ENCODE data around the gene PEDS1. TPM values are rescaled to one million over a fixed set of nuclear protein-coding genes. Genes with fewer than 3 reads are reported as not detected.
A peak's percentile ranks its signal among the peaks of the same experiment; 100 is the strongest.

Gene PEDS1
- total and polyA plus RNA-seq, 4 donors = 4.8 to 19.3 (median 8.6) TPM

DNA sequence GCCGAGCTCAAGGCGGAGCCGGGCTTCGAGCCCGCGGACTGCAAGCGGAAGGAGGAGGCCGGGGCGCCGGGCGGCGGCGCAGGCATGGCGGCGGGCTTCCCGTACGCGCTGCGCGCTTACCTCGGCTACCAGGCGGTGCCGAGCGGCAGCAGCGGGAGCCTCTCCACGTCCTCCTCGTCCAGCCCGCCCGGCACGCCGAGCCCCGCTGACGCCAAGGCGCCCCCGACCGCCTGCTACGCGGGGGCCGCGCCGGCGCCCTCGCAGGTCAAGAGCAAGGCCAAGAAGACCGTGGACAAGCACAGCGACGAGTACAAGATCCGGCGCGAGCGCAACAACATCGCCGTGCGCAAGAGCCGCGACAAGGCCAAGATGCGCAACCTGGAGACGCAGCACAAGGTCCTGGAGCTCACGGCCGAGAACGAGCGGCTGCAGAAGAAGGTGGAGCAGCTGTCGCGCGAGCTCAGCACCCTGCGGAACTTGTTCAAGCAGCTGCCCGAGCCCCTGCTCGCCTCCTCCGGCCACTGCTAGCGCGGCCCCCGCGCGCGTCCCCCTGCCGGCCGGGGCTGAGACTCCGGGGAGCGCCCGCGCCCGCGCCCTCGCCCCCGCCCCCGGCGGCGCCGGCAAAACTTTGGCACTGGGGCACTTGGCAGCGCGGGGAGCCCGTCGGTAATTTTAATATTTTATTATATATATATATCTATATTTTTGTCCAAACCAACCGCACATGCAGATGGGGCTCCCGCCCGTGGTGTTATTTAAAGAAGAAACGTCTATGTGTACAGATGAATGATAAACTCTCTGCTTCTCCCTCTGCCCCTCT is 38.2 kb upstream of the PEDS1 start:
- Histone ChIP-seq H3K9ac (ENCODE audit: low read depth in 1 of 2, low read length in 2 of 2) (peak overlapping the region; percentile 86 to 100), H3K27ac (ENCODE audit: low read depth in 1 of 2, low read length in 2 of 2) (peak overlapping the region; percentile 79 to 98), H3K4me1 (ENCODE audit: control insufficient read depth in 4 of 4, insufficient read depth in 4 of 4, low read length in 3 of 4) (peaks cover 0 to 40% (median 21%) of the 10 kb centered on the region in 4 donors), H3K4me3 (ENCODE audit: low read depth in 1 of 3, low read length in 3 of 3) (peak overlapping the region; percentile 78 to 99 (median 85)), H3K36me3 (ENCODE audit: control insufficient read depth in 4 of 4, insufficient read depth in 3 of 4, low read depth in 1 of 4, low read length in 3 of 4) (peaks cover 0 to 9% (median 0%) of the 10 kb centered on the region in 4 donors), H3K9me3 (ENCODE audit: control insufficient read depth in 4 of 4, low read length in 3 of 4) (no peaks in the 10 kb centered on the region), H3K27me3 (ENCODE audit: control insufficient read depth in 4 of 4, insufficient read depth in 4 of 4, low read length in 3 of 4) (no peaks in the 10 kb centered on the region)
- WGBS = under 1% methylated on average over 96 of the region's 96 CpGs
- TF ChIP-seq EGR1 (IDR thresholded peaks at IDR 0.05; ENCODE audit: low read depth in 2 of 2) = no peak
- TF ChIP-seq HNF4A (conservative IDR thresholded peaks at IDR 0.05) = no peak
- TF ChIP-seq JUND (IDR thresholded peaks at IDR 0.05) = no peak
- no peak for TF ChIP-seq GABPA (IDR thresholded peaks at IDR 0.05 in 1 of 2, conservative IDR thresholded peaks at IDR 0.05 in 1 of 2)
- no peak for TF ChIP-seq YY1 (IDR thresholded peaks at IDR 0.05)
- TF ChIP-seq, protein P1, sequence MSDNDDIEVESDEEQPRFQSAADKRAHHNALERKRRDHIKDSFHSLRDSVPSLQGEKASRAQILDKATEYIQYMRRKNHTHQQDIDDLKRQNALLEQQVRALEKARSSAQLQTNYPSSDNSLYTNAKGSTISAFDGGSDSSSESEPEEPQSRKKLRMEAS (IDR thresholded peaks at IDR 0.05) = no peak
- TF ChIP-seq, protein P2, sequence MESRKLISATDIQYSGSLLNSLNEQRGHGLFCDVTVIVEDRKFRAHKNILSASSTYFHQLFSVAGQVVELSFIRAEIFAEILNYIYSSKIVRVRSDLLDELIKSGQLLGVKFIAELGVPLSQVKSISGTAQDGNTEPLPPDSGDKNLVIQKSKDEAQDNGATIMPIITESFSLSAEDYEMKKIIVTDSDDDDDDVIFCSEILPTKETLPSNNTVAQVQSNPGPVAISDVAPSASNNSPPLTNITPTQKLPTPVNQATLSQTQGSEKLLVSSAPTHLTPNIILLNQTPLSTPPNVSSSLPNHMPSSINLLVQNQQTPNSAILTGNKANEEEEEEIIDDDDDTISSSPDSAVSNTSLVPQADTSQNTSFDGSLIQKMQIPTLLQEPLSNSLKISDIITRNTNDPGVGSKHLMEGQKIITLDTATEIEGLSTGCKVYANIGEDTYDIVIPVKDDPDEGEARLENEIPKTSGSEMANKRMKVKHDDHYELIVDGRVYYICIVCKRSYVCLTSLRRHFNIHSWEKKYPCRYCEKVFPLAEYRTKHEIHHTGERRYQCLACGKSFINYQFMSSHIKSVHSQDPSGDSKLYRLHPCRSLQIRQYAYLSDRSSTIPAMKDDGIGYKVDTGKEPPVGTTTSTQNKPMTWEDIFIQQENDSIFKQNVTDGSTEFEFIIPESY (IDR thresholded peaks at IDR 0.05) = no peak
- no peak for TF ChIP-seq FOXA2 (IDR thresholded peaks at IDR 0.05)
- TF ChIP-seq, protein P3, sequence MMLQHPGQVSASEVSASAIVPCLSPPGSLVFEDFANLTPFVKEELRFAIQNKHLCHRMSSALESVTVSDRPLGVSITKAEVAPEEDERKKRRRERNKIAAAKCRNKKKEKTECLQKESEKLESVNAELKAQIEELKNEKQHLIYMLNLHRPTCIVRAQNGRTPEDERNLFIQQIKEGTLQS (IDR thresholded peaks at IDR 0.05) = no peak
- TF ChIP-seq HNF4G (IDR thresholded peaks at IDR 0.05) = no peak
- TF ChIP-seq, protein P4, sequence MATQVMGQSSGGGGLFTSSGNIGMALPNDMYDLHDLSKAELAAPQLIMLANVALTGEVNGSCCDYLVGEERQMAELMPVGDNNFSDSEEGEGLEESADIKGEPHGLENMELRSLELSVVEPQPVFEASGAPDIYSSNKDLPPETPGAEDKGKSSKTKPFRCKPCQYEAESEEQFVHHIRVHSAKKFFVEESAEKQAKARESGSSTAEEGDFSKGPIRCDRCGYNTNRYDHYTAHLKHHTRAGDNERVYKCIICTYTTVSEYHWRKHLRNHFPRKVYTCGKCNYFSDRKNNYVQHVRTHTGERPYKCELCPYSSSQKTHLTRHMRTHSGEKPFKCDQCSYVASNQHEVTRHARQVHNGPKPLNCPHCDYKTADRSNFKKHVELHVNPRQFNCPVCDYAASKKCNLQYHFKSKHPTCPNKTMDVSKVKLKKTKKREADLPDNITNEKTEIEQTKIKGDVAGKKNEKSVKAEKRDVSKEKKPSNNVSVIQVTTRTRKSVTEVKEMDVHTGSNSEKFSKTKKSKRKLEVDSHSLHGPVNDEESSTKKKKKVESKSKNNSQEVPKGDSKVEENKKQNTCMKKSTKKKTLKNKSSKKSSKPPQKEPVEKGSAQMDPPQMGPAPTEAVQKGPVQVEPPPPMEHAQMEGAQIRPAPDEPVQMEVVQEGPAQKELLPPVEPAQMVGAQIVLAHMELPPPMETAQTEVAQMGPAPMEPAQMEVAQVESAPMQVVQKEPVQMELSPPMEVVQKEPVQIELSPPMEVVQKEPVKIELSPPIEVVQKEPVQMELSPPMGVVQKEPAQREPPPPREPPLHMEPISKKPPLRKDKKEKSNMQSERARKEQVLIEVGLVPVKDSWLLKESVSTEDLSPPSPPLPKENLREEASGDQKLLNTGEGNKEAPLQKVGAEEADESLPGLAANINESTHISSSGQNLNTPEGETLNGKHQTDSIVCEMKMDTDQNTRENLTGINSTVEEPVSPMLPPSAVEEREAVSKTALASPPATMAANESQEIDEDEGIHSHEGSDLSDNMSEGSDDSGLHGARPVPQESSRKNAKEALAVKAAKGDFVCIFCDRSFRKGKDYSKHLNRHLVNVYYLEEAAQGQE (IDR thresholded peaks at IDR 0.05) = no peak
- TF ChIP-seq TAF1 (conservative IDR thresholded peaks at IDR 0.05) = no peak
- no peak for TF ChIP-seq SP1 (IDR thresholded peaks at IDR 0.05)
- peak; percentile 57 for DNase-seq (ENCODE audit: low spot score)

DNA sequence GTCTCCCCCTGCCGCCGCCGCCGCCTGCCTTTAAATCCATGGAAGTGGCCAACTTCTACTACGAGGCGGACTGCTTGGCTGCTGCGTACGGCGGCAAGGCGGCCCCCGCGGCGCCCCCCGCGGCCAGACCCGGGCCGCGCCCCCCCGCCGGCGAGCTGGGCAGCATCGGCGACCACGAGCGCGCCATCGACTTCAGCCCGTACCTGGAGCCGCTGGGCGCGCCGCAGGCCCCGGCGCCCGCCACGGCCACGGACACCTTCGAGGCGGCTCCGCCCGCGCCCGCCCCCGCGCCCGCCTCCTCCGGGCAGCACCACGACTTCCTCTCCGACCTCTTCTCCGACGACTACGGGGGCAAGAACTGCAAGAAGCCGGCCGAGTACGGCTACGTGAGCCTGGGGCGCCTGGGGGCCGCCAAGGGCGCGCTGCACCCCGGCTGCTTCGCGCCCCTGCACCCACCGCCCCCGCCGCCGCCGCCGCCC is 37.6 kb upstream of the PEDS1 start:
- no peak for TF ChIP-seq FOXA2 (IDR thresholded peaks at IDR 0.05)
- TF ChIP-seq, protein P3 (IDR thresholded peaks at IDR 0.05) = no peak
- TF ChIP-seq TAF1 (conservative IDR thresholded peaks at IDR 0.05) = no peak
- peak; percentile 65 for DNase-seq (ENCODE audit: low spot score)
- Histone ChIP-seq H3K9ac (ENCODE audit: low read depth in 1 of 2, low read length in 2 of 2) (no peak overlapping the region), H3K4me3 (ENCODE audit: low read depth in 1 of 3, low read length in 3 of 3) (peak overlapping the region; percentile 28 to 85 (median 78)), H3K27me3 (ENCODE audit: control insufficient read depth in 4 of 4, insufficient read depth in 4 of 4, low read length in 3 of 4) (no peaks in the 10 kb centered on the region), H3K27ac (ENCODE audit: low read depth in 1 of 2, low read length in 2 of 2) (peak overlapping the region; percentile 79 to 98), H3K9me3 (ENCODE audit: control insufficient read depth in 4 of 4, low read length in 3 of 4) (no peaks in the 10 kb centered on the region), H3K4me1 (ENCODE audit: control insufficient read depth in 4 of 4, insufficient read depth in 4 of 4, low read length in 3 of 4) (peaks cover 0 to 44% (median 25%) of the 10 kb centered on the region in 4 donors), H3K36me3 (ENCODE audit: control insufficient read depth in 4 of 4, insufficient read depth in 3 of 4, low read depth in 1 of 4, low read length in 3 of 4) (peaks cover 0 to 9% (median 0%) of the 10 kb centered on the region in 4 donors)
- WGBS = under 1% methylated on average over 69 of the region's 69 CpGs
